HG02571 (cell line): ENCODE results near the gene SCNM1.
"Not testable (repeated sequence)": the region's sequence is repeated elsewhere in the genome, so short reads cannot be mapped to it uniquely, and the experiment has no call there.

Experiments used
- ATAC-seq: cut with Tn5 transposase; IDR thresholded peaks from one replicate; pipeline ENCODE4 v1.9.1; 2021; ENCODE audit warnings: mild to moderate bottlenecking, moderate library complexity; ENCODE audit not compliant: unreplicated experiment

SCNM1 gene

GRCh38 chr1:151192047-151192446 is 26.1 kb downstream of the SCNM1 start:
- ATAC-seq: no peak

- no peak for ATAC-seq
Observed at GRCh38 chr1:151193304-151193703, 27.4 kb downstream of the SCNM1 start.

- ATAC-seq: no peak
Observed at GRCh38 chr1:151193856-151194255, 27.9 kb downstream of the SCNM1 start.

- not testable (repeated sequence) for ATAC-seq
Observed at GRCh38 chr1:151194894-151195594, 29.1 kb downstream of the SCNM1 start.

GRCh38 chr1:151196292-151196800 is 30.4 kb downstream of the SCNM1 start:
- ATAC-seq: no peak

GRCh38 chr1:151197863-151198253 is 31.9 kb downstream of the SCNM1 start:
- ATAC-seq: no peak

- peak; percentile 78 for ATAC-seq
Observed at GRCh38 chr1:151198254-151199127, 32.5 kb downstream of the SCNM1 start, which contains the start of gene PIP5K1A. Gene PIP5K1A, plus strand, starts transcription at chr1:151198552. Its CDS starts 445 bp downstream, at chr1:151198997.

GRCh38 chr1:151199873-151200581 is 34.1 kb downstream of the SCNM1 start:
- ATAC-seq: no peak

GRCh38 chr1:151205381-151205965 is 39.5 kb downstream of the SCNM1 start:
- ATAC-seq: not testable (repeated sequence)

- ATAC-seq: no peak
Observed at GRCh38 chr1:151210830-151211229, 44.9 kb downstream of the SCNM1 start.

- ATAC-seq: no peak
Observed at GRCh38 chr1:151211972-151212705, 46.2 kb downstream of the SCNM1 start.

- ATAC-seq: no peak
Observed at GRCh38 chr1:151213560-151213959, 47.6 kb downstream of the SCNM1 start.
